Measurements from ENCODE around the gene IP6K3.

DNA sequence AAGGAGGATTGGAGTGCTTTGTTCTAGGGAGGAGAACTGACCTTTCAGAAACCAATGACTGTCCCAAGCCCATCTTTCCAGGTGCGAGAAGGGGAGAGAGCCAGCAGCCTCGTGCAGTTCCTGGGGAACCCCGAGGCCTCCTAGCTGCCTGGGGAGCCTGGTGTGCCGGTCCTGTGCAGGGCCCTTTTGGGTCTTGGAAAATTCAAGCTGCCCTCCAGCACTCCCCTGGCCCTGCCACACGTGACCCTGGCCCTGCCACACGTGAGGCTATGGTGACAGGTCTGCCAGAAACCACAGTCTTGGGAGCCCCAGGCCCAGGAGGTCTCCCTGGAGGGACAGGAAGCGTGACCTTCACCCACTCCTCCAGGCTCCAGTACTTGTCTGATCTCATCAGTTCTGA, 15.7 kb downstream of the IP6K3 start:
- TF ChIP-seq, protein P1, sequence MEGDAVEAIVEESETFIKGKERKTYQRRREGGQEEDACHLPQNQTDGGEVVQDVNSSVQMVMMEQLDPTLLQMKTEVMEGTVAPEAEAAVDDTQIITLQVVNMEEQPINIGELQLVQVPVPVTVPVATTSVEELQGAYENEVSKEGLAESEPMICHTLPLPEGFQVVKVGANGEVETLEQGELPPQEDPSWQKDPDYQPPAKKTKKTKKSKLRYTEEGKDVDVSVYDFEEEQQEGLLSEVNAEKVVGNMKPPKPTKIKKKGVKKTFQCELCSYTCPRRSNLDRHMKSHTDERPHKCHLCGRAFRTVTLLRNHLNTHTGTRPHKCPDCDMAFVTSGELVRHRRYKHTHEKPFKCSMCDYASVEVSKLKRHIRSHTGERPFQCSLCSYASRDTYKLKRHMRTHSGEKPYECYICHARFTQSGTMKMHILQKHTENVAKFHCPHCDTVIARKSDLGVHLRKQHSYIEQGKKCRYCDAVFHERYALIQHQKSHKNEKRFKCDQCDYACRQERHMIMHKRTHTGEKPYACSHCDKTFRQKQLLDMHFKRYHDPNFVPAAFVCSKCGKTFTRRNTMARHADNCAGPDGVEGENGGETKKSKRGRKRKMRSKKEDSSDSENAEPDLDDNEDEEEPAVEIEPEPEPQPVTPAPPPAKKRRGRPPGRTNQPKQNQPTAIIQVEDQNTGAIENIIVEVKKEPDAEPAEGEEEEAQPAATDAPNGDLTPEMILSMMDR (IDR thresholded peaks at IDR 0.05): no peak
- TF ChIP-seq EZH2 (IDR thresholded peaks at IDR 0.05): no peak

All from neural progenitor cell (in vitro differentiated cells).